GM12878 (cell line): Measurements from ENCODE around the gene TRIOBP.

ENCODE experiments used
- CEBPZ ChIP-seq: fragments of 150-350 bp; IDR thresholded peaks from 2 replicates; pipeline ENCODE4 v1.6.1; 2016; ENCODE audit warnings: low read depth, low read length
- CTCF ChIP-seq, 3 experiments: IDR thresholded peaks in 2 of 3; conservative IDR thresholded peaks in 1 of 3; 2 replicates each; pipeline ENCODE4 v1.5.1; 2011; ENCODE audit warnings: low read depth in 3 of 3, low read length in 3 of 3, mild to moderate bottlenecking in 3 of 3, control low read depth in 2 of 3, moderate library complexity in 2 of 3, inconsistent platforms in 1 of 3, mixed read lengths in 1 of 3; ENCODE audit not compliant: control insufficient read depth in 2 of 3, insufficient read depth in 1 of 3; ENCODE audit errors: extremely low read depth in 1 of 3
- CUX1 ChIP-seq: IDR thresholded peaks from 2 replicates; pipeline ENCODE4 v1.6.1; 2012; ENCODE audit warnings: improper control_type of control experiment, low read depth, low read length; ENCODE audit not compliant: insufficient replicate concordance
- EZH2 ChIP-seq: IDR thresholded peaks from 2 replicates; pipeline ENCODE4 v1.6.1; 2012; ENCODE audit warnings: low read depth, mild to moderate bottlenecking, control low read depth, inconsistent platforms, low read length, borderline replicate concordance; ENCODE audit not compliant: control insufficient read depth
- FOXM1 ChIP-seq: IDR thresholded peaks from 2 replicates; pipeline ENCODE4 v1.6.1; 2012; ENCODE audit warnings: low read depth, mild to moderate bottlenecking, inconsistent platforms, low read length, moderate library complexity
- HDAC2 ChIP-seq: fragments of 200-600 bp; sonication (generic); IDR thresholded peaks from 2 replicates; pipeline ENCODE4 v1.6.1; 2017
- MAX ChIP-seq: IDR thresholded peaks from 2 replicates; pipeline ENCODE4 v1.6.1; 2012; ENCODE audit warnings: low read depth, low read length, improper control_type of control experiment
- PKNOX1 ChIP-seq: fragments of 450-650 bp; IDR thresholded peaks from 2 replicates; pipeline ENCODE4 v1.6.1; 2016; ENCODE audit warnings: mild to moderate bottlenecking
- POLR2A ChIP-seq: IDR thresholded peaks from 2 replicates; pipeline ENCODE4 v1.6.1; 2011; ENCODE audit warnings: low read depth, mild to moderate bottlenecking, low read length
- REST ChIP-seq: IDR thresholded peaks from 2 replicates; pipeline ENCODE4 v1.6.1; 2012; ENCODE audit warnings: mild to moderate bottlenecking, low read depth, low read length
- SPI1 ChIP-seq: IDR thresholded peaks from 2 replicates; pipeline ENCODE4 v1.6.1; 2011; ENCODE audit warnings: low read depth, mild to moderate bottlenecking, low read length, moderate library complexity, borderline replicate concordance; ENCODE audit not compliant: insufficient read depth
- TBL1XR1 ChIP-seq: IDR thresholded peaks from 2 replicates; pipeline ENCODE4 v1.6.1; 2012; ENCODE audit warnings: low read depth, low read length, improper control_type of control experiment

GRCh38 chr22:37708580-37709444, 12.0 kb downstream of the TRIOBP start:
- no peak for TF ChIP-seq CUX1
- TF ChIP-seq FOXM1 = no peak
- no peak for TF ChIP-seq EZH2
- no peak for TF ChIP-seq MAX
- no peak for TF ChIP-seq HDAC2
- TF ChIP-seq CTCF (IDR thresholded peaks at IDR 0.05 in 2 of 3, conservative IDR thresholded peaks at IDR 0.05 in 1 of 3; ENCODE audit: control insufficient read depth in 2 of 3, extremely low read depth in 1 of 3, insufficient read depth in 1 of 3, low read depth in 3 of 3, low read length in 3 of 3) = no peak
- TF ChIP-seq POLR2A = no peak
- TF ChIP-seq REST = no peak
- TF ChIP-seq CEBPZ = no peak
- TF ChIP-seq PKNOX1 = no peak
- no peak for TF ChIP-seq TBL1XR1
- no peak for TF ChIP-seq SPI1
